K562 (cell line): ENCODE measurements around the gene YIPF4. TPM values are rescaled to one million over a fixed set of nuclear protein-coding genes. Genes with fewer than 3 reads are reported as not detected.
A peak's percentile ranks its signal among the peaks of the same experiment; 100 is the strongest.

Source experiments
- BRF1 ChIP-seq: IDR thresholded peaks from 3 replicates; pipeline ENCODE4 v1.6.1; 2011; ENCODE audit warnings: borderline replicate concordance, mild to moderate bottlenecking; ENCODE audit not compliant: insufficient read length; ENCODE audit errors: extremely low read depth
- CHCHD3 ChIP-seq: fragments of 250-450 bp; sonication (Bioruptor Pico); IDR thresholded peaks from 2 replicates; pipeline ENCODE4 v2.1.2; 2022; ENCODE audit warnings: mild to moderate bottlenecking
- CREB1 ChIP-seq, 2 experiments: sonication (generic) in 1 of 2; formaldehyde crosslinking in 1 of 2; IDR thresholded peaks; 2 replicates each; pipeline versions ENCODE4 v1.6.1 to v1.8.0; 2012 to 2022; ENCODE audit warnings: inconsistent platforms in 1 of 2, mild to moderate bottlenecking in 1 of 2, missing genetic modification reagents in 1 of 2, moderate library complexity in 1 of 2
- ETS1 ChIP-seq: conservative IDR thresholded peaks from 2 replicates; pipeline ENCODE4 v1.6.1; 2011; ENCODE audit warnings: low read depth, mild to moderate bottlenecking, low read length; ENCODE audit not compliant: control insufficient read depth
- ETV1 ChIP-seq: fragments of 450-650 bp; conservative IDR thresholded peaks from 2 replicates; pipeline ENCODE4 v1.6.1; 2016; ENCODE audit warnings: missing genetic modification characterization, control low read depth, low read depth, missing compliant biosample characterization
- GABPA ChIP-seq: fragments of 200-800 bp; sonication (Bioruptor generic); conservative IDR thresholded peaks from 2 replicates; pipeline ENCODE4 v1.6.1; 2016; ENCODE audit warnings: low read depth, missing genetic modification characterization, missing compliant biosample characterization
- GTF2F1 ChIP-seq: IDR thresholded peaks from 2 replicates; pipeline ENCODE4 v1.6.1; 2011; ENCODE audit warnings: low read depth, low read length, improper control_type of control experiment
- HEY1 ChIP-seq: fragments of 250-450 bp; sonication (Bioruptor Pico); IDR thresholded peaks from 2 replicates; pipeline ENCODE4 v1.5.0; 2020; ENCODE audit warnings: mild to moderate bottlenecking, moderate library complexity, borderline replicate concordance
- HMBOX1 ChIP-seq: sonication (generic); IDR thresholded peaks from 2 replicates; pipeline ENCODE4 v1.6.1; 2016
- HNRNPK ChIP-seq: fragments of 200-400 bp; formaldehyde crosslinking; IDR thresholded peaks from one replicate; pipeline ENCODE4 v1.6.1; 2018; ENCODE audit warnings: mild to moderate bottlenecking, low read depth, low read length; ENCODE audit not compliant: poor library complexity, severe bottlenecking
- MAFK ChIP-seq: IDR thresholded peaks from 2 replicates; pipeline ENCODE4 v1.6.1; 2011; ENCODE audit warnings: low read length, improper control_type of control experiment
- MED1 ChIP-seq: sonication (generic); formaldehyde crosslinking; IDR thresholded peaks from 2 replicates; pipeline ENCODE4 v1.8.1; 2023; ENCODE audit warnings: missing genetic modification reagents, borderline replicate concordance
- NFE2L1 ChIP-seq: fragments of 450-650 bp; IDR thresholded peaks from 2 replicates; pipeline ENCODE4 v1.6.1; 2016; ENCODE audit warnings: missing genetic modification characterization, low read depth, mild to moderate bottlenecking, missing compliant biosample characterization, moderate library complexity, borderline replicate concordance
- OTX1 ChIP-seq: fragments of 450-650 bp; formaldehyde crosslinking; IDR thresholded peaks from 2 replicates; pipeline ENCODE4 v1.4.0; 2022; ENCODE audit warnings: mild to moderate bottlenecking
- RAD51 ChIP-seq: fragments of 450-650 bp; IDR thresholded peaks from 2 replicates; pipeline ENCODE4 v1.7.1; 2016; ENCODE audit warnings: low read depth, mild to moderate bottlenecking, borderline replicate concordance
- SMARCB1 ChIP-seq: IDR thresholded peaks from 2 replicates; pipeline ENCODE4 v1.6.1; 2011; ENCODE audit warnings: improper control_type of control experiment, low read depth; ENCODE audit not compliant: insufficient read length
- SMC3 ChIP-seq: conservative IDR thresholded peaks from 2 replicates; pipeline ENCODE4 v1.6.1; 2011; ENCODE audit warnings: low read depth, low read length, improper control_type of control experiment; ENCODE audit not compliant: insufficient read depth
- SNAPC5 ChIP-seq: fragments of 250-450 bp; sonication (Bioruptor Pico); IDR thresholded peaks from 2 replicates; pipeline ENCODE4 v1.8.0; 2021; ENCODE audit warnings: moderate library complexity, mild to moderate bottlenecking, inconsistent platforms
- TRIM24 ChIP-seq, 2 experiments: fragments of 450-650 bp; IDR thresholded peaks; 2 replicates each; pipeline ENCODE4 v1.6.1; 2016
- XRCC4 ChIP-seq: IDR thresholded peaks from one replicate; pipeline ENCODE4 v1.6.1; 2011; ENCODE audit not compliant: insufficient read depth, insufficient read length; ENCODE audit errors: extremely low read depth
- ZNF146 ChIP-seq: IDR thresholded peaks from one replicate; pipeline ENCODE4 v1.6.1; 2018; ENCODE audit warnings: missing compliant biosample characterization; ENCODE audit not compliant: unreplicated experiment
- ZNF398 ChIP-seq: fragments of 250-450 bp; sonication (Bioruptor Pico); IDR thresholded peaks from 2 replicates; pipeline ENCODE4 v1.8.0; 2021; ENCODE audit warnings: moderate library complexity, mild to moderate bottlenecking, inconsistent platforms
- ZNF655 ChIP-seq: fragments of 250-450 bp; sonication (Bioruptor Pico); IDR thresholded peaks from 2 replicates; pipeline ENCODE4 v1.5.0; 2021
- polyA plus RNA-seq, 8 experiments: library from polyadenylated mRNA; depleted of rRNA in 4 of 8; stranded (reverse) in 5 of 8; unstranded in 3 of 8; fragments of >200 nt; fragmentation: Nextera tagmentation in 2 of 8; fragmentation: Illumina TruSeq in 1 of 8; extraction: Ambion mirVana in 2 of 8; extraction: Trizol in 1 of 8; gene quantifications; 2 replicates each; pipeline versions ENCODE4 v1.2.1 to v1.2.3, GENCODE V29; 2011 to 2014; ENCODE audit warnings: inconsistent platforms in 1 of 8, missing spikeins in 1 of 8
- total RNA-seq, 7 experiments: library from RNA; depleted of rRNA in 6 of 7; stranded (reverse); fragments of >200 nt in 6 of 7; fragmentation: Illumina TruSeq in 2 of 7; extraction: Trizol in 2 of 7; gene quantifications; 2 replicates each; pipeline versions ENCODE4 v1.2.1 to v1.2.3, GENCODE V29; 2011 to 2021; ENCODE audit warnings: low replicate concordance in 1 of 7

The YIPF4 gene
- total and polyA plus RNA-seq, 9 of the 15 experiments (the other 6 are each of a cell fraction or from before 2014, with no cell fraction given): 4.9 to 46.9 (median 17.5) TPM

- TF ChIP-seq ZNF398 (CRISPR knock-in tag): no peak
- TF ChIP-seq BRF1: no peak
- TF ChIP-seq HNRNPK: peak; percentile 62
- peak; percentile 90 for TF ChIP-seq ETV1 (tag)
- no peak for TF ChIP-seq HMBOX1
- TF ChIP-seq ZNF655 (CRISPR knock-in tag): no peak
- no peak for TF ChIP-seq CHCHD3 (CRISPR knock-in tag)
- no peak for TF ChIP-seq XRCC4
- TF ChIP-seq SMC3: no peak
- no peak for TF ChIP-seq ZNF146
- no peak for TF ChIP-seq MED1 (CRISPR knock-in tag)
- TF ChIP-seq ETS1: peak; percentile 64; the same call in 1 of the 2 replicates
- TF ChIP-seq GTF2F1: peak; percentile 82
- TF ChIP-seq SMARCB1: no peak
- 0 out of 4 replicates have a peak, but pooled peaks of 1 of the 2 experiments have one; percentile 15 for TF ChIP-seq TRIM24 (IDR thresholded peaks at IDR 0.05)
- TF ChIP-seq NFE2L1 (tag): no peak
- TF ChIP-seq HEY1 (CRISPR knock-in tag): 0 out of 2 replicates have a peak, but pooled peaks have one; percentile 27
- TF ChIP-seq RAD51: no peak; the same call in 1 of the 2 replicates
- no peak for TF ChIP-seq MAFK
- TF ChIP-seq OTX1 (CRISPR knock-in tag): no peak
- TF ChIP-seq CREB1 (IDR thresholded peaks at IDR 0.05): peak; percentile 77
- peak; percentile 91 for TF ChIP-seq CREB1 (CRISPR knock-in tag; IDR thresholded peaks at IDR 0.05)
- TF ChIP-seq GABPA (tag): peak; percentile 96
- no peak for TF ChIP-seq SNAPC5
Observed at GRCh38 chr2:32356681-32357317, 79.1 kb downstream of the YIPF4 start, which contains the start of gene BIRC6 (continued).
